Measurements from ENCODE around the gene AGPAT1.

Gene AGPAT1

DNA sequence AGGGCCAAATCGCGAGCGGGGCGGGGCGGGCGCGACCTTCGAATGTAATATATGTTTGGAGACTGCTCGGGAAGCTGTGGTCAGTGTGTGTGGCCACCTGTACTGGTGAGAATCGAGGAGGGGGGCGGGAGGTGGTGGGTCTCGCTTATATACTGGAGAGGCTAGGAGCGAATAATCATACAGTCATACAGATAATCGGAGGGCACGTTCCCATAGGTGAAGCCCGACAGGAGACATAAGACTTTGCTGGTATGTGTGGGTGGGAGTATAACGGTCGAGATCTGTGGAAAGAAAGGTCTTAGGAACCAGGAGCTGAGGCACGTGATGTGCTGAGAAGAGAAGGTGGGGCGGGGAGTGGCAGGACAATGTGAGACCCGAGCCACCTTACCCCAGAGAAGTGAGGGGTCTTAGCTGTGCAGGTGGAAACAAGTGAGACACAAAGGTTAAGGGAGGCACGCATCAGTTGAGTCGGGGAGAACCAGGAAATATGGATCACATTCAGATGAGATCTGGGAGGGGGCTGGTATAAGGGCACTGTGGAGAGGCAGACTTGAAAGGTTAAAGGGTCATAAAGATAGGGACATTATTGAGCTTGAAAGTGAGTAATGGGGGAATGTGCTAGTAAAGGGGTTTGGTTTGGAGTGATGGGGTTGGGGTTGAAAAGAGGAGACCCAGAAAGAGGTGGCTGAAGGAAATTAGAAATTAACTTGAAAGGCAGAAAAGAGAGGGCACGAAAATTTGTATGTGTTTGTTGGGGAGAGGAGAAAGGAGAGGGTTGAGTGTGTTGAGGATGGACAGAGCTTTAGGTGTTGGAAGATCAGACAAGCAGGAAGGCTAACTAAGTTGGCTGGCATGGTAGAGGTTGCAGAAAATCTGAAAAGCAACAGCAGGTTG, 2.9 kb upstream of the AGPAT1 start:
- DNase-seq (ENCODE audit: low read depth) = no peak
- TF ChIP-seq, protein P1, sequence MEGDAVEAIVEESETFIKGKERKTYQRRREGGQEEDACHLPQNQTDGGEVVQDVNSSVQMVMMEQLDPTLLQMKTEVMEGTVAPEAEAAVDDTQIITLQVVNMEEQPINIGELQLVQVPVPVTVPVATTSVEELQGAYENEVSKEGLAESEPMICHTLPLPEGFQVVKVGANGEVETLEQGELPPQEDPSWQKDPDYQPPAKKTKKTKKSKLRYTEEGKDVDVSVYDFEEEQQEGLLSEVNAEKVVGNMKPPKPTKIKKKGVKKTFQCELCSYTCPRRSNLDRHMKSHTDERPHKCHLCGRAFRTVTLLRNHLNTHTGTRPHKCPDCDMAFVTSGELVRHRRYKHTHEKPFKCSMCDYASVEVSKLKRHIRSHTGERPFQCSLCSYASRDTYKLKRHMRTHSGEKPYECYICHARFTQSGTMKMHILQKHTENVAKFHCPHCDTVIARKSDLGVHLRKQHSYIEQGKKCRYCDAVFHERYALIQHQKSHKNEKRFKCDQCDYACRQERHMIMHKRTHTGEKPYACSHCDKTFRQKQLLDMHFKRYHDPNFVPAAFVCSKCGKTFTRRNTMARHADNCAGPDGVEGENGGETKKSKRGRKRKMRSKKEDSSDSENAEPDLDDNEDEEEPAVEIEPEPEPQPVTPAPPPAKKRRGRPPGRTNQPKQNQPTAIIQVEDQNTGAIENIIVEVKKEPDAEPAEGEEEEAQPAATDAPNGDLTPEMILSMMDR (IDR thresholded peaks at IDR 0.05; ENCODE audit: control insufficient read depth, extremely low read depth, insufficient read depth) = no peak

DNA sequence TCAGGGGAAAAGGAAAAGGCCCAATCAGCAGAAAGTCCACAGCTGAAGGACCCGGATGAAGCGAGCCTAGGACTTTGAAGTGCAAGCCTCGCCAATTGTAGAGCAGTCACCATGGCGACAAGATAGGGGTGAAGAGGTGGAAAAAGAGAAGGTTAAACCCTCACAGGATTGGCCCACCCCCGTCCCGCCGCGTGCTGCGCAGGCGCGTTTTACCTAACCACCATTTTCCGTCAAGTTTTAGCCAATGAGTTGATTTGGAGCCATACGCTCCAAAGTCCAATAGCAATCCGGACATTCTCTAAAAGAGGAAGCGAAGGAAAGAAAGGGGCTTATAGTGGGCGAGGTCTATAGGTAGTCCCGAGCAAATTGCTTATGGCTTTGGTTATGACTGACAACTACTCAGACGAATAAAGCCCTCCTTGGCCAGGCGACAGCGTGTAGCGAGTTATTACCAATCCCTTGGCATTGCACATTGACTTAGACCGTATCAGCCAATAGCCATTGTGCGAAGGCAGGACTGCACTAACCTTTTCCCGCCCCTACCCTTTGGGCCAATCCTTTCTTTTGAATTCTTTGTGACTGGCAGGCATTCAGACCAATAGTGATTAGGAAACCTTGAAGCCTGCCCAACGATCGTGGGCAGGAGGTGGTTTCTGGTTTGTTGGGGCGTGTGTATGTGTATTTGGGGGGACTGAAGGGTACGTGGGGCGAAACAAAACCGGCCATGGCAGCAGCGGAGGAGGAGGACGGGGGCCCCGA, 2.1 kb upstream of the AGPAT1 start, which contains the start of gene RNF5:
Gene RNF5 (plus strand): TSS at position 618 of the 759 bp plus-strand sequence. CDS start 107 bp downstream, at position 725.
- peak within 1 kb of the TSS; percentile 99 for H3K4me3 ChIP-seq (ENCODE audit: low read depth, low read length)
- TF ChIP-seq, protein P1 (IDR thresholded peaks at IDR 0.05; ENCODE audit: control insufficient read depth, extremely low read depth, insufficient read depth) = no peak
- peak; percentile 100 for DNase-seq (ENCODE audit: low read depth)

More for the DNA sequence above, 2.9 kb upstream of the AGPAT1 start:
- peak overlapping the region; percentile 99 for H3K4me3 ChIP-seq (ENCODE audit: low read depth, low read length)

DNA sequence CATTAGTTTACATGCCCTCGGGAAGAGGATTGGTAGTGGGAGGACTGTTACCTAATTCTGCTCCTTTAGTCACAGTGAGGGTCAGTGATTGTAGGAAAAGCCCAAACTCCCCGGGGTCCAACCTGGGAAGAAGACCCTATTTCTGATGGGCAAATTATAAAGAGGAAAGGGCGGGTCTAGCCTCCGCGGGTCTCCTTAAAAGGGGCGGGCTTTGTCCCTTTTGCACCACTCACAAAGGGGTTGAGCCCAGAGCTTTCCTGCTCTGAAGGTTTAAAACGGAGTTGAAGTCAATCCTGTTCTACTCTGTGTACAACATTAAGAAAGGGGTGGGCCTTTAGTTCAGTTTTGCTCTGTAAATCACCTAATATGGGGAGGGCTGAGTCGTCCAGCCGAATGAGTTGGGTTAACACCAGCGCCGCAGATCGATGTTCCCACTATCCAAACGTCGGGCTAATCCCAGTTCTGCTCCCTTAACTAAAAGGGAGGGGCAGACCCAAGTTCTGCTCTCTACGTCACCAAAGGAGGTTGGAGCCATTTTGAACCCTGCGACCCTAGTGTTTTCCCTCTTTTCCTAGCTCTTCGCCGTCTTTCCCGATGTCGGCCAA, 1.4 kb upstream of the AGPAT1 start:
- no peak for DNase-seq (ENCODE audit: low read depth)

DNA sequence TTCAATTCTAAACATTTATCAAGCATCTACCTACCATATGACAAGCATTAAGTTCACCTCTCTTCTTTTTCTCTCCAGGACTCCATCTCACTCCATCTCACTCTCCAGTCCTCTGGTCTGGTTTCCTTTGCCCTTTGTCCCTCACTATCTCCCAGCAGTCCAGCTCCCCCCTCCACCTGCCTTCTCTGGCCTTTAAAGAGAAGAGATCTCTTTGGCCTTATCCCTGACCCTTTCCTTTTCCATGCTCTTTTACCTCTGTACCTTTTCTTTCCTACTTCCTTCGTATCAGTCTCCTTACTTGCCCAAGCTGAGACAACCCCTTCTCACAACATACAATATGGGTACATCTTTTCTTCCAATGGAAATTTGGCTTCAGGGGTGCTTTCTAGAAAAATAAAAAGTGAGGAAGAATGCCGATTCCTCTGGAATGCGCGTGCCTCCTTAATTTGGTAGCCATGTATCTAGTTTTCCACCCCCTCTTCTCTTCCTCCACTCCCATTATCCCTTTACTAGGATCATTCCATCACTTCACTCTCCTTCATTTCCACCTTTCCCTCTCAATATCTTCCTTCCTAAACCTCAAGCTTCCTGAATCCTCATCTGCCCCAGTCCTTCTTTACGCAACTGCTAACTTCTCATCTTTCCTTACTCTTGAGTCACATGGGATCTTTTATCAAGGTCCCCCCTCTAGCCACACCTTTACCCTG, 745 bp upstream of the AGPAT1 start:
- H3K4me3 ChIP-seq (ENCODE audit: low read depth, low read length) = peak overlapping the region; percentile 99
- TF ChIP-seq, protein P1 (IDR thresholded peaks at IDR 0.05; ENCODE audit: control insufficient read depth, extremely low read depth, insufficient read depth) = no peak
- DNase-seq (ENCODE audit: low read depth) = no peak

More for the DNA sequence above, 1.4 kb upstream of the AGPAT1 start:
- H3K4me3 ChIP-seq (ENCODE audit: low read depth, low read length) = peak overlapping the region; percentile 99
- TF ChIP-seq, protein P1 (IDR thresholded peaks at IDR 0.05; ENCODE audit: control insufficient read depth, extremely low read depth, insufficient read depth) = no peak

DNA sequence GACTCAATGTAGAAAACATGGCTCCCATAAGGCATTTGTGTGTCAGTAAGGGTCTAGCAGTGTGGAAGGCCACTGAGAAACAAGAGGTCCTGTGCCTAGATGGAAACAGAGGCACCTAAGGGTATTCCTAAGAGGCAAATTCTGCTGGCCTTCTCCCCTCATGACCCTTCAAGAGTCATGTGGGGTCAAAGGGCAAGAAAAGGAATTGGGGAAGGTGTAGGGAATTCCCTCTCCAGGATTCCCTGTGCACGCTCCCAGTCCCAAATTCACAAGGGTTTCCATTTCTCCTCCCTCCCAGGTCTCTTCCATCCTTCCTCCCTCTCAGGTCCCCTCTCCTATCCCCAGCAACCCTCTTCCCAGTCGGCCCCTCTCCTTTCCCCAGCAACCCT, 568 bp downstream of the AGPAT1 start:
- TF ChIP-seq, protein P1 (IDR thresholded peaks at IDR 0.05; ENCODE audit: control insufficient read depth, extremely low read depth, insufficient read depth) = no peak
- H3K4me3 ChIP-seq (ENCODE audit: low read depth, low read length) = peak overlapping the region; percentile 99
- no peak for DNase-seq (ENCODE audit: low read depth)

DNA sequence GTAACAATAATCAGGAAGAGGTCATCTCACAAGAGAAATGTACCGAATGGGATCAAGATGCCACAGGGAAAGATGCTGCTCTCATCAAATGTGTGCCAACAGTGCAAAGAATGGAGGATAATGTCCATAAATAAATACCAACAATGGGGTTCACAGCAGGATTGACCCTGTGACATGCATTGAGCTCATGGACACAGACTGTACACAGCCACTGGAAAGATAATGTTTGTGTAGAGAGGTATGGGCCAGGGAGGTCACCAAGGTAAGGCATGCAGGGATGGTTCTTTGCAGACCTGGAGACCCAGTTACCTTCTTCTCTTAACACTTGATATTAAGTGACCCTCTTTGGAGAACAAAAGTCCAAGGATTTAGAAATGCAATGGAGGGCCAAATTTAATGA, 1.5 kb downstream of the AGPAT1 start:
- TF ChIP-seq, protein P1 (IDR thresholded peaks at IDR 0.05; ENCODE audit: control insufficient read depth, extremely low read depth, insufficient read depth) = no peak
- no peak overlapping the region for H3K4me3 ChIP-seq (ENCODE audit: low read depth, low read length)

More for the DNA sequence above, 1.5 kb downstream of the AGPAT1 start:
- DNase-seq (ENCODE audit: low read depth) = no peak
